Endometrial microvascular endothelial cells (primary cell): ENCODE data around the gene ACY1. TPM values are rescaled to one million over a fixed set of nuclear protein-coding genes. Genes with fewer than 3 reads are reported as not detected.

Experiments used
- in situ Hi-C: cut with HindIII; loops from 2 replicates; pipeline ENCODE4 v1.10.0; 2017; ENCODE audit warnings: low sequenced_read_pairs, low pct_unique_long_range_greater_than_20kb; ENCODE audit errors: inconsistent ontology term
- total RNA-seq: library from RNA; depleted of rRNA; stranded (reverse); fragments of >200 nt; gene quantifications from one replicate; pipeline ENCODE4 v1.2.3, GENCODE V29; 2015; ENCODE audit errors: inconsistent ontology term

Gene ACY1
- total RNA-seq, 1 donor from 2014 or later = 36.9 TPM

- in situ Hi-C loops = no loop called here
Measured at GRCh38 chr3:52018319-52019000, 35.1 kb downstream of the ACY1 start.

- in situ Hi-C loops = no loop called here
Measured at GRCh38 chr3:52019352-52020080, 36.2 kb downstream of the ACY1 start.

- in situ Hi-C loops = no loop called here
Measured at GRCh38 chr3:52020796-52021195, 37.5 kb downstream of the ACY1 start.

GRCh38 chr3:52021489-52022268, 38.3 kb downstream of the ACY1 start:
- in situ Hi-C loops = no loop called here

GRCh38 chr3:52022323-52023100, 39.2 kb downstream of the ACY1 start:
- in situ Hi-C loops = no loop called here

GRCh38 chr3:52023101-52023770, 39.9 kb downstream of the ACY1 start:
- in situ Hi-C loops = no loop called here

- in situ Hi-C loops = no loop called here
Measured at GRCh38 chr3:52023860-52024764, 40.8 kb downstream of the ACY1 start.

- in situ Hi-C loops = no loop called here
Measured at GRCh38 chr3:52024765-52025452, 41.6 kb downstream of the ACY1 start.

GRCh38 chr3:52025453-52025852, 42.1 kb downstream of the ACY1 start:
- in situ Hi-C loops = no loop called here

- in situ Hi-C loops = no loop called here
Measured at GRCh38 chr3:52026041-52026440, 42.7 kb downstream of the ACY1 start.

- in situ Hi-C loops = no loop called here
Measured at GRCh38 chr3:52028572-52028971, 45.2 kb downstream of the ACY1 start.

GRCh38 chr3:52029053-52029452, 45.7 kb downstream of the ACY1 start:
- in situ Hi-C loops = no loop called here

- in situ Hi-C loops = no loop called here
Measured at GRCh38 chr3:52029535-52029934, 46.2 kb downstream of the ACY1 start.

- in situ Hi-C loops = no loop called here
Measured at GRCh38 chr3:52030714-52031310, 47.5 kb downstream of the ACY1 start.

GRCh38 chr3:52031896-52032295, 48.6 kb downstream of the ACY1 start:
- in situ Hi-C loops = no loop called here

- in situ Hi-C loops = no loop called here
Measured at GRCh38 chr3:52032702-52033408, 49.5 kb downstream of the ACY1 start.
